Activated CD4-positive, alpha-beta T cell treated with anti-CD3 and anti-CD28 coated beads for 24 hours (primary cell): ENCODE data around the gene CCDC9B.

Experiments used
- DNase-seq, 2 donors: peaks; one replicate each; pipeline ENCODE4 v3.0.0-alpha.2; 2020; ENCODE audit warnings: low read depth in 2 of 2

CCDC9B gene

GRCh38 chr15:40365624-40366456 lies 25.1 kb upstream of the CCDC9B start:
- no peak for DNase-seq

- DNase-seq: no peak
Measured at GRCh38 chr15:40365016-40365415, 24.3 kb upstream of the CCDC9B start.

- no peak for DNase-seq
Measured at GRCh38 chr15:40364251-40364650, 23.5 kb upstream of the CCDC9B start.

GRCh38 chr15:40363611-40364010 lies 22.9 kb upstream of the CCDC9B start:
- no peak for DNase-seq

- no peak for DNase-seq
Measured at GRCh38 chr15:40361640-40362039, 20.9 kb upstream of the CCDC9B start.

GRCh38 chr15:40360015-40360414 lies 19.3 kb upstream of the CCDC9B start:
- no peak for DNase-seq

- DNase-seq: no peak
Measured at GRCh38 chr15:40358471-40359353, 18.0 kb upstream of the CCDC9B start.

GRCh38 chr15:40357723-40358470 lies 17.2 kb upstream of the CCDC9B start, which contains the start of gene DISP2:
Gene DISP2, plus strand, starts transcription at chr15:40358219. Its CDS starts 103 bp downstream, at chr15:40358322.
- peak; percentile 79 to 81 for DNase-seq

- no peak for DNase-seq
Measured at GRCh38 chr15:40357246-40357645, 16.5 kb upstream of the CCDC9B start.

- DNase-seq: no peak
Measured at GRCh38 chr15:40355976-40356585, 15.3 kb upstream of the CCDC9B start.

- DNase-seq: no peak
Measured at GRCh38 chr15:40354408-40355171, 13.9 kb upstream of the CCDC9B start.

GRCh38 chr15:40353697-40354096 lies 13.0 kb upstream of the CCDC9B start:
- DNase-seq: no peak

GRCh38 chr15:40352281-40352901 lies 11.7 kb upstream of the CCDC9B start:
- no peak for DNase-seq

GRCh38 chr15:40349163-40349562 lies 8.4 kb upstream of the CCDC9B start:
- DNase-seq: no peak

- no peak for DNase-seq
Measured at GRCh38 chr15:40348474-40348870, 7.7 kb upstream of the CCDC9B start.

- DNase-seq: no peak
Measured at GRCh38 chr15:40347559-40348473, 7.1 kb upstream of the CCDC9B start.

- DNase-seq: no peak
Measured at GRCh38 chr15:40346579-40347558, 6.1 kb upstream of the CCDC9B start.
